GM23338 (cell line): ENCODE data around the gene SLC9A3. TPM values are rescaled to one million over a fixed set of nuclear protein-coding genes. Genes with fewer than 3 reads are reported as not detected.

Source experiments
- ATAC-seq: fragments of 200-7000 bp; cut with Tn5 transposase; 3 replicates; pipeline ENCODE4 v1.9.1; 2020
- DNase-seq: peaks from one replicate; pipeline ENCODE4 v3.0.0-alpha.2; 2015; ENCODE audit warnings: low spot score
- H2AFZ ChIP-seq: fragments of 200-600 bp; sonication (generic); 2 replicates; pipeline ENCODE4 v1.8.0; 2016; ENCODE audit warnings: antibody characterized with exemption, mild to moderate bottlenecking, moderate library complexity
- H3F3A ChIP-seq: fragments of 200-600 bp; sonication (generic); replicated peaks from 2 replicates; pipeline ENCODE4 v1.8.0; 2017; ENCODE audit warnings: antibody characterized with exemption, mixed run types, low read depth
- H3K27ac ChIP-seq: fragments of 200-600 bp; sonication (generic); 2 replicates; pipeline ENCODE4 v1.6.1; 2016; ENCODE audit warnings: low read depth
- H3K27me3 ChIP-seq: fragments of 200-600 bp; sonication (generic); 2 replicates; pipeline ENCODE4 v1.8.0; 2016; ENCODE audit warnings: mild to moderate bottlenecking, mixed run types, moderate library complexity; ENCODE audit not compliant: insufficient read depth
- H3K36me3 ChIP-seq: fragments of 200-600 bp; sonication (generic); 2 replicates; pipeline ENCODE4 v1.8.0; 2016; ENCODE audit warnings: mild to moderate bottlenecking; ENCODE audit not compliant: insufficient read depth
- H3K4me1 ChIP-seq: fragments of 200-600 bp; sonication (generic); 2 replicates; pipeline ENCODE4 v1.8.0; 2016; ENCODE audit warnings: mild to moderate bottlenecking, moderate library complexity; ENCODE audit not compliant: insufficient read depth
- H3K4me2 ChIP-seq: fragments of 200-600 bp; sonication (generic); 2 replicates; pipeline ENCODE4 v1.7.1; 2017; ENCODE audit warnings: mixed run types
- H3K4me3 ChIP-seq: fragments of 200-600 bp; sonication (generic); 2 replicates; pipeline ENCODE4 v1.6.1; 2016; ENCODE audit warnings: mixed run types
- H3K79me2 ChIP-seq: fragments of 200-600 bp; sonication (generic); replicated peaks from 2 replicates; pipeline ENCODE4 v1.8.0; 2017; ENCODE audit warnings: mild to moderate bottlenecking; ENCODE audit not compliant: insufficient read depth
- H3K9me2 ChIP-seq: fragments of 200-600 bp; sonication (generic); 2 replicates; pipeline ENCODE4 v1.8.0; 2017; ENCODE audit not compliant: insufficient read depth
- H4K20me1 ChIP-seq: fragments of 200-600 bp; sonication (generic); replicated peaks from 2 replicates; pipeline ENCODE4 v1.8.0; 2017; ENCODE audit warnings: mild to moderate bottlenecking; ENCODE audit not compliant: insufficient read depth
- H3K27ac Mint-ChIP-seq: 2 replicates; pipeline ENCODE4 v1.8.0; 2020; ENCODE audit warnings: inconsistent platforms, mild to moderate bottlenecking, moderate library complexity, mixed read lengths
- H3K27me3 Mint-ChIP-seq: 3 replicates; pipeline ENCODE4 v1.8.0; 2022; ENCODE audit warnings: low read depth, mild to moderate bottlenecking, moderate library complexity, mixed read lengths, inconsistent platforms; ENCODE audit not compliant: insufficient read depth, poor library complexity
- H3K36me3 Mint-ChIP-seq: 3 replicates; pipeline ENCODE4 v1.8.0; 2021; ENCODE audit warnings: low read depth, mild to moderate bottlenecking, inconsistent platforms, moderate library complexity, mixed read lengths
- H3K4me1 Mint-ChIP-seq: 3 replicates; pipeline ENCODE4 v1.8.0; 2020; ENCODE audit warnings: mild to moderate bottlenecking, inconsistent platforms, mixed read lengths
- H3K4me3 Mint-ChIP-seq: 3 replicates; pipeline ENCODE4 v1.8.0; 2021; ENCODE audit warnings: moderate library complexity, mild to moderate bottlenecking, inconsistent platforms, mixed read lengths
- H3K9me3 Mint-ChIP-seq: 3 replicates; pipeline ENCODE4 v1.8.0; 2020; ENCODE audit warnings: moderate library complexity, mild to moderate bottlenecking, inconsistent platforms, mixed read lengths
- CREB1 ChIP-seq: fragments of 250-450 bp; sonication (Bioruptor Pico); IDR thresholded peaks from 2 replicates; pipeline ENCODE4 v1.5.0; 2020; ENCODE audit warnings: low read depth, mild to moderate bottlenecking, moderate library complexity
- EZH2 ChIP-seq: fragments of 200-600 bp; sonication (generic); IDR thresholded peaks from one replicate; pipeline ENCODE4 v1.8.0; 2017; ENCODE audit warnings: antibody characterized with exemption, mild to moderate bottlenecking, low read depth; ENCODE audit not compliant: unreplicated experiment
- EZH2phosphoT487 ChIP-seq: fragments of 200-600 bp; sonication (generic); IDR thresholded peaks from one replicate; pipeline ENCODE4 v1.8.1; 2018; ENCODE audit warnings: antibody characterized with exemption; ENCODE audit not compliant: unreplicated experiment
- JUNB ChIP-seq: IDR thresholded peaks from one replicate; pipeline ENCODE4 v1.6.1; 2016; ENCODE audit warnings: antibody characterized with exemption; ENCODE audit not compliant: unreplicated experiment
- NANOG ChIP-seq: IDR thresholded peaks from 2 replicates; pipeline ENCODE4 v1.6.1; 2016; ENCODE audit warnings: antibody characterized with exemption, borderline replicate concordance
- POLR2AphosphoS5 ChIP-seq: IDR thresholded peaks from 2 replicates; pipeline ENCODE4 v1.6.1; 2016; ENCODE audit warnings: antibody characterized with exemption, low read depth
- STAT1 ChIP-seq: IDR thresholded peaks from one replicate; pipeline ENCODE4 v1.6.1; 2016; ENCODE audit warnings: antibody characterized with exemption; ENCODE audit not compliant: unreplicated experiment
- ZNF114 ChIP-seq: fragments of 250-450 bp; sonication (Bioruptor Pico); IDR thresholded peaks from 2 replicates; pipeline ENCODE4 v1.5.0; 2020; ENCODE audit warnings: mild to moderate bottlenecking, moderate library complexity
- polyA plus RNA-seq: library from polyadenylated mRNA; unstranded; fragments of >200 nt; fragmentation: Nextera tagmentation; extraction: Ambion mirVana; gene quantifications from 2 replicates; pipeline ENCODE4 v1.2.1, GENCODE V29; 2016
- total RNA-seq: library from RNA; depleted of rRNA; stranded (reverse); fragments of >200 nt; shearing (Covaris generic); gene quantifications from 2 replicates; pipeline ENCODE4 v1.2.3, GENCODE V29; 2014
- TF ChIP-seq, protein P1 (sequence below), 2 experiments: fragments of 200-600 bp in 1 of 2; sonication (generic) in 1 of 2; conservative IDR thresholded peaks; 2 replicates each; pipeline versions ENCODE4 v1.5.1 to v1.6.1; 2016 to 2017; ENCODE audit warnings: antibody characterized with exemption in 2 of 2, low read depth in 2 of 2, mild to moderate bottlenecking in 2 of 2, moderate library complexity in 1 of 2
- TF ChIP-seq, protein P2 (sequence below): IDR thresholded peaks from one replicate; pipeline ENCODE4 v1.6.1; 2018; ENCODE audit warnings: antibody characterized with exemption; ENCODE audit not compliant: unreplicated experiment
- TF ChIP-seq, protein P3 (sequence below): IDR thresholded peaks from 2 replicates; pipeline ENCODE4 v1.6.1; 2016; ENCODE audit warnings: antibody characterized with exemption

The SLC9A3 gene
- total and polyA plus RNA-seq, 2 experiments from 2014 or later, result 0.39 to 3.1 TPM

DNA sequence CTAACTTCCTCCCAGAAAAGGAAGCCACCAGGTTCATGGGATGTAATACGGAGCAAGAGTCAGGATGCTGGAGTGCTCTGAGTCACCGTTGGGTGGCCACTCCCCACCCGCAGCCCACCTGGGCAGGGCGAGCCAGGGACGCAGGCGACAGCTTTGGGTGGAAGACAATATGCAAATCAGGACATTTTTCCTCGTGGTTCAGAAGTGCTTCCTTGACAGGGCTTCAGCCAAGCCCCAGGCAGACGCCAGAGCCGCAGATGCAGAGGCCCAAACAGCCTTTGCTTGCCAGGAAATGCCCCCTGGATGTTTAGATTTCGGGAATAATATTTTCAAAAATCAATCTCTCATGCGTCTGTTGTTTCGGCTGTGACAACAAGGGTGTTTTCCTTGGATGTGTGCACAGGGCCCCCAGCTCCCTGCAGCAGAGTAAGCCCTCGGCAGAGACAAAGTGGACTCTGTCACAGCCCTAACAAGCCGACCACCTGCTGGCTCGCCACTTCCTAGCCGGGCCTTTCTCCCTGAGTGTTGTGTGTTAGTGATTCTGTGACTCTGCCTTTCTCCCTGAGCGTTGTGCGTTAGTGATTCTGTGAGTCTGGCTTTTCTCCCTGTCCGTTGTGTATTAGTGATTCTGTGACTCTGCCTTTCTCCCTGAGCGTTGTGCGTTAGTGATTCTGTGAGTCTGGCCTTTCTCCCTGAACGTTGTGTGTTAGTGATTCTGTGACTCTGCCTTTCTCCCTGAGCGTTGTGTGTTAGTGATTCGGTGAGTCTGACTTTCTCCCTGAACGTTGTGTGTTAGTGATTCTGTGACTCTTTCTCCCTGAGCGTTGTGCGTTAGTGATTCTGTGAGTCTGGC is 11.8 kb upstream of the SLC9A3 start:
- Mint-ChIP-seq H3K36me3 (no peaks in the 10 kb centered on the region), H3K27ac (no peak overlapping the region), H3K4me3 (no peak overlapping the region), H3K4me1 (peaks cover 2% of the 10 kb centered on the region; the same call in 1 of the 3 replicates), H3K27me3 (peaks cover 10% of the 10 kb centered on the region), H3K9me3 (no peaks in the 10 kb centered on the region; the same call in 2 of the 3 replicates)
- H3K4me3 ChIP-seq, result no peak overlapping the region
- no peaks in the 10 kb centered on the region for H3K36me3 ChIP-seq
- no peaks in the 10 kb centered on the region for H4K20me1 ChIP-seq
- H3K4me2 ChIP-seq, result no peak overlapping the region
- DNase-seq, result no peak
- H3K4me1 ChIP-seq, result no peaks in the 10 kb centered on the region
- no peak for TF ChIP-seq CREB1
- no peak for TF ChIP-seq EZH2
- TF ChIP-seq, protein P1, sequence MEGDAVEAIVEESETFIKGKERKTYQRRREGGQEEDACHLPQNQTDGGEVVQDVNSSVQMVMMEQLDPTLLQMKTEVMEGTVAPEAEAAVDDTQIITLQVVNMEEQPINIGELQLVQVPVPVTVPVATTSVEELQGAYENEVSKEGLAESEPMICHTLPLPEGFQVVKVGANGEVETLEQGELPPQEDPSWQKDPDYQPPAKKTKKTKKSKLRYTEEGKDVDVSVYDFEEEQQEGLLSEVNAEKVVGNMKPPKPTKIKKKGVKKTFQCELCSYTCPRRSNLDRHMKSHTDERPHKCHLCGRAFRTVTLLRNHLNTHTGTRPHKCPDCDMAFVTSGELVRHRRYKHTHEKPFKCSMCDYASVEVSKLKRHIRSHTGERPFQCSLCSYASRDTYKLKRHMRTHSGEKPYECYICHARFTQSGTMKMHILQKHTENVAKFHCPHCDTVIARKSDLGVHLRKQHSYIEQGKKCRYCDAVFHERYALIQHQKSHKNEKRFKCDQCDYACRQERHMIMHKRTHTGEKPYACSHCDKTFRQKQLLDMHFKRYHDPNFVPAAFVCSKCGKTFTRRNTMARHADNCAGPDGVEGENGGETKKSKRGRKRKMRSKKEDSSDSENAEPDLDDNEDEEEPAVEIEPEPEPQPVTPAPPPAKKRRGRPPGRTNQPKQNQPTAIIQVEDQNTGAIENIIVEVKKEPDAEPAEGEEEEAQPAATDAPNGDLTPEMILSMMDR (conservative IDR thresholded peaks at IDR 0.05; ENCODE audit: low read depth in 2 of 2), result no peak
- TF ChIP-seq STAT1, result no peak
- TF ChIP-seq, protein P2, sequence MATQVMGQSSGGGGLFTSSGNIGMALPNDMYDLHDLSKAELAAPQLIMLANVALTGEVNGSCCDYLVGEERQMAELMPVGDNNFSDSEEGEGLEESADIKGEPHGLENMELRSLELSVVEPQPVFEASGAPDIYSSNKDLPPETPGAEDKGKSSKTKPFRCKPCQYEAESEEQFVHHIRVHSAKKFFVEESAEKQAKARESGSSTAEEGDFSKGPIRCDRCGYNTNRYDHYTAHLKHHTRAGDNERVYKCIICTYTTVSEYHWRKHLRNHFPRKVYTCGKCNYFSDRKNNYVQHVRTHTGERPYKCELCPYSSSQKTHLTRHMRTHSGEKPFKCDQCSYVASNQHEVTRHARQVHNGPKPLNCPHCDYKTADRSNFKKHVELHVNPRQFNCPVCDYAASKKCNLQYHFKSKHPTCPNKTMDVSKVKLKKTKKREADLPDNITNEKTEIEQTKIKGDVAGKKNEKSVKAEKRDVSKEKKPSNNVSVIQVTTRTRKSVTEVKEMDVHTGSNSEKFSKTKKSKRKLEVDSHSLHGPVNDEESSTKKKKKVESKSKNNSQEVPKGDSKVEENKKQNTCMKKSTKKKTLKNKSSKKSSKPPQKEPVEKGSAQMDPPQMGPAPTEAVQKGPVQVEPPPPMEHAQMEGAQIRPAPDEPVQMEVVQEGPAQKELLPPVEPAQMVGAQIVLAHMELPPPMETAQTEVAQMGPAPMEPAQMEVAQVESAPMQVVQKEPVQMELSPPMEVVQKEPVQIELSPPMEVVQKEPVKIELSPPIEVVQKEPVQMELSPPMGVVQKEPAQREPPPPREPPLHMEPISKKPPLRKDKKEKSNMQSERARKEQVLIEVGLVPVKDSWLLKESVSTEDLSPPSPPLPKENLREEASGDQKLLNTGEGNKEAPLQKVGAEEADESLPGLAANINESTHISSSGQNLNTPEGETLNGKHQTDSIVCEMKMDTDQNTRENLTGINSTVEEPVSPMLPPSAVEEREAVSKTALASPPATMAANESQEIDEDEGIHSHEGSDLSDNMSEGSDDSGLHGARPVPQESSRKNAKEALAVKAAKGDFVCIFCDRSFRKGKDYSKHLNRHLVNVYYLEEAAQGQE, result no peak
- no peaks in the 10 kb centered on the region for H3K9me2 ChIP-seq
- no peak for ATAC-seq
- no peak overlapping the region for H3K27ac ChIP-seq
- H3F3A ChIP-seq, result no peaks in the 10 kb centered on the region
- no peak overlapping the region for H2AFZ ChIP-seq
- H3K79me2 ChIP-seq, result no peaks in the 10 kb centered on the region
- H3K27me3 ChIP-seq, result no peaks in the 10 kb centered on the region

DNA sequence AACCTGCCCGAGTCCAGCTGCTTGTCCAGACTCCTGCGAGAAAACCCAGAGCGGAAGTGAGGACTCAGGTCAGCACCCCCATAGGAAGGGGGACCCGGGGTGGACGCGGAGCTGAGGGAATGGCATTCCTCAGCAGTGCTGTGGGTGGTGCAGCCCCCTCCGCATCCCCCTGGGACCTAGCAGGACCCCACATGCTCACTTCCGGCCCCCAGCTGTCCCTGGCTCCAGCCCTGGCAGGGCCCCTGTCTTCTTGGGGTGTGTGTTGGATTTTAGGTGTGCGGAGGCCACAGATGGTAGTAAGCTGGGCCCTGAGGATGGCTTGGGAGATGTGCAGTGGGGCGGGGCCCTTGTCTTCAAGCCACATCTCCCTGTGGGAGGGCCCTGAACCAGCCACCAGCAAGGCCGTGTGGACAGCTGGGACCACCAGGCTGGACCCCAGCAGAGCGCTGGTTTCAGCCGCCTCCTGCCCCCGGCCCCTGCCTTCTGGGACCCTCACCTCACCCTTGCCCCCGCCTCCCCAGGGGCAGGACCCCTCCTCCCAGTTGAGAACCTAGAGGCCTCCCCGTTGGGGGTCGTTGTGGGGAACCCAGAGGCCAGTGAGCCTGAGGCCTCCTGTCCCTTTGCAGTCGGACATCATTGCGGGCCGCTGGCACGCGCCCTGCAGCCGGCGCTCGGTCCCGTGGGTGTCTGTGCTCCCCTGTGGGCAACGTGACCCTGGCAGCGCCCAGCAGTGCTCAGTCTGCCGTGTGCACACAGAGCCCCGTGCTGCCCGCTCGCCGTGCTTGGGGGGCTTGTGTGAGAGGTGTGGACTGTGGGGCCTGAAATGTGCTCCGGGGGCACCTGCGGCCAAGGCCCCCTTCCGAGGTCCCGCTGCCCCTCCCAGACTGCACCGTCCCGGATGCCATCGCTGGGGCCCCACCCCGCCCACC is 10.8 kb upstream of the SLC9A3 start:
- H4K20me1 ChIP-seq, result no peaks in the 10 kb centered on the region
- H3K4me2 ChIP-seq, result no peak overlapping the region
- no peaks in the 10 kb centered on the region for H3K36me3 Mint-ChIP-seq
- no peak overlapping the region for H3K27ac Mint-ChIP-seq
- peaks cover 4% of the 10 kb centered on the region for H3K27me3 ChIP-seq
- H2AFZ ChIP-seq, result no peak overlapping the region
- H3K27ac ChIP-seq, result no peak overlapping the region
- no peaks in the 10 kb centered on the region for H3K36me3 ChIP-seq
- no peaks in the 10 kb centered on the region for H3K4me1 ChIP-seq
- no peak overlapping the region for H3K4me3 ChIP-seq
- peaks cover 7% of the 10 kb centered on the region; the same call in 1 of the 3 replicates for H3K4me1 Mint-ChIP-seq
- TF ChIP-seq EZH2phosphoT487, result no peak
- TF ChIP-seq CREB1, result no peak
- TF ChIP-seq EZH2, result no peak
- TF ChIP-seq, protein P3, sequence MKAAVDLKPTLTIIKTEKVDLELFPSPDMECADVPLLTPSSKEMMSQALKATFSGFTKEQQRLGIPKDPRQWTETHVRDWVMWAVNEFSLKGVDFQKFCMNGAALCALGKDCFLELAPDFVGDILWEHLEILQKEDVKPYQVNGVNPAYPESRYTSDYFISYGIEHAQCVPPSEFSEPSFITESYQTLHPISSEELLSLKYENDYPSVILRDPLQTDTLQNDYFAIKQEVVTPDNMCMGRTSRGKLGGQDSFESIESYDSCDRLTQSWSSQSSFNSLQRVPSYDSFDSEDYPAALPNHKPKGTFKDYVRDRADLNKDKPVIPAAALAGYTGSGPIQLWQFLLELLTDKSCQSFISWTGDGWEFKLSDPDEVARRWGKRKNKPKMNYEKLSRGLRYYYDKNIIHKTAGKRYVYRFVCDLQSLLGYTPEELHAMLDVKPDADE, result no peak
- TF ChIP-seq ZNF114 (CRISPR knock-in tag), result no peak
- no peak for TF ChIP-seq NANOG
- TF ChIP-seq JUNB, result no peak
- TF ChIP-seq, protein P2, result no peak
- TF ChIP-seq POLR2AphosphoS5, result no peak
- H3F3A ChIP-seq, result no peaks in the 10 kb centered on the region
- H3K9me3 Mint-ChIP-seq, result no peaks in the 10 kb centered on the region; the same call in 2 of the 3 replicates
- no peak for ATAC-seq
- DNase-seq, result no peak
- H3K9me2 ChIP-seq, result no peaks in the 10 kb centered on the region
- H3K27me3 Mint-ChIP-seq, result peaks cover 16% of the 10 kb centered on the region
- H3K4me3 Mint-ChIP-seq, result no peak overlapping the region
- no peaks in the 10 kb centered on the region for H3K79me2 ChIP-seq
